ENCODE data around the gene PTRHD1.

- no peak for TF ChIP-seq EZH2phosphoT487 (IDR thresholded peaks at IDR 0.05)
- TF ChIP-seq CTCF (IDR thresholded peaks at IDR 0.05): no peak
- no peak for TF ChIP-seq EZH2 (IDR thresholded peaks at IDR 0.05)
Observed at GRCh38 chr2:24832521-24832920, 39.3 kb upstream of the PTRHD1 start.
